ENCODE measurements around the gene FBXL14.

FBXL14 gene

GRCh38 chr12:1575408-1576401 lies 18.7 kb downstream of the FBXL14 start:
- Histone ChIP-seq H3K36me3 (ENCODE audit: control insufficient read depth in 2 of 2, insufficient read depth in 1 of 2, low read length in 2 of 2) (no peaks in the 10 kb centered on the region), H3K4me3 (ENCODE audit: low read depth, low read length) (no peak overlapping the region), H3K27ac (ENCODE audit: extremely low read depth, low read depth, low read length) (peak overlapping the region; percentile 86), H3K9me3 (ENCODE audit: control insufficient read depth, insufficient read depth, low read depth, low read length) (no peaks in the 10 kb centered on the region), H3K4me1 (ENCODE audit: control insufficient read depth, insufficient read depth, low read length) (peaks cover 26% of the 10 kb centered on the region)
- CTCF ChIA-PET, result interaction anchor here (0.6 to 10.7 kb wide), 4 partner anchors 7 to 458 kb away, joined by 3 to 196 read pairs (median 5); no protein-coding TSS in a partner anchor
- POLR2A ChIA-PET, result interaction anchor here (1.6 kb wide), 1 partner anchor 17 kb away, joined by 4 read pairs; no protein-coding TSS in a partner anchor
- TF ChIP-seq ZNF701 (tag by site-specific recombination; IDR thresholded peaks at IDR 0.05), result no peak
- TF ChIP-seq, protein P1, sequence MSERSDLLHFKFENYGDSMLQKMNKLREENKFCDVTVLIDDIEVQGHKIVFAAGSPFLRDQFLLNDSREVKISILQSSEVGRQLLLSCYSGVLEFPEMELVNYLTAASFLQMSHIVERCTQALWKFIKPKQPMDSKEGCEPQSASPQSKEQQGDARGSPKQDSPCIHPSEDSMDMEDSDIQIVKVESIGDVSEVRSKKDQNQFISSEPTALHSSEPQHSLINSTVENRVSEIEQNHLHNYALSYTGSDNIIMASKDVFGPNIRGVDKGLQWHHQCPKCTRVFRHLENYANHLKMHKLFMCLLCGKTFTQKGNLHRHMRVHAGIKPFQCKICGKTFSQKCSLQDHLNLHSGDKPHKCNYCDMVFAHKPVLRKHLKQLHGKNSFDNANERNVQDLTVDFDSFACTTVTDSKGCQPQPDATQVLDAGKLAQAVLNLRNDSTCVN (tag by site-specific recombination; optimal IDR thresholded peaks at IDR 0.05), result no peak
- TF ChIP-seq INSM2 (tag by site-specific recombination; IDR thresholded peaks at IDR 0.05), result no peak
- TF ChIP-seq ZNF221 (tag by site-specific recombination; IDR thresholded peaks at IDR 0.05; ENCODE audit: borderline replicate concordance), result no peak
- TF ChIP-seq ZIC2 (tag by site-specific recombination; IDR thresholded peaks at IDR 0.05), result peak; percentile 98
- TF ChIP-seq, protein P2, sequence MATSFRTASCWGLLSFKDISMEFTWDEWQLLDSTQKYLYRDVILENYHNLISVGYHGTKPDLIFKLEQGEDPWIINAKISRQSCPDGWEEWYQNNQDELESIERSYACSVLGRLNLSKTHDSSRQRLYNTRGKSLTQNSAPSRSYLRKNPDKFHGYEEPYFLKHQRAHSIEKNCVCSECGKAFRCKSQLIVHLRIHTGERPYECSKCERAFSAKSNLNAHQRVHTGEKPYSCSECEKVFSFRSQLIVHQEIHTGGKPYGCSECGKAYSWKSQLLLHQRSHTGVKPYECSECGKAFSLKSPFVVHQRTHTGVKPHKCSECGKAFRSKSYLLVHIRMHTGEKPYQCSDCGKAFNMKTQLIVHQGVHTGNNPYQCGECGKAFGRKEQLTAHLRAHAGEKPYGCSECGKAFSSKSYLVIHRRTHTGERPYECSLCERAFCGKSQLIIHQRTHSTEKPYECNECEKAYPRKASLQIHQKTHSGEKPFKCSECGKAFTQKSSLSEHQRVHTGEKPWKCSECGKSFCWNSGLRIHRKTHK (tag by site-specific recombination; IDR thresholded peaks at IDR 0.05), result no peak
- TF ChIP-seq HOXD13 (CRISPR knock-in tag; IDR thresholded peaks at IDR 0.05; ENCODE audit: borderline replicate concordance), result no peak
- TF ChIP-seq ZNF645 (tag by site-specific recombination; IDR thresholded peaks at IDR 0.05), result no peak
- TF ChIP-seq, protein P3, sequence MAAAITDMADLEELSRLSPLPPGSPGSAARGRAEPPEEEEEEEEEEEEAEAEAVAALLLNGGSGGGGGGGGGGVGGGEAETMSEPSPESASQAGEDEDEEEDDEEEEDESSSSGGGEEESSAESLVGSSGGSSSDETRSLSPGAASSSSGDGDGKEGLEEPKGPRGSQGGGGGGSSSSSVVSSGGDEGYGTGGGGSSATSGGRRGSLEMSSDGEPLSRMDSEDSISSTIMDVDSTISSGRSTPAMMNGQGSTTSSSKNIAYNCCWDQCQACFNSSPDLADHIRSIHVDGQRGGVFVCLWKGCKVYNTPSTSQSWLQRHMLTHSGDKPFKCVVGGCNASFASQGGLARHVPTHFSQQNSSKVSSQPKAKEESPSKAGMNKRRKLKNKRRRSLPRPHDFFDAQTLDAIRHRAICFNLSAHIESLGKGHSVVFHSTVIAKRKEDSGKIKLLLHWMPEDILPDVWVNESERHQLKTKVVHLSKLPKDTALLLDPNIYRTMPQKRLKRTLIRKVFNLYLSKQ (tag by site-specific recombination; IDR thresholded peaks at IDR 0.05; ENCODE audit: borderline replicate concordance), result no peak
- TF ChIP-seq ZNF596 (tag by site-specific recombination; IDR thresholded peaks at IDR 0.05), result 0 out of 2 replicates have a peak, but pooled peaks have one; percentile 4
- TF ChIP-seq ZSCAN23 (tag by site-specific recombination; IDR thresholded peaks at IDR 0.05), result no peak
- TF ChIP-seq PATZ1 (tag by site-specific recombination; IDR thresholded peaks at IDR 0.05), result peak; percentile 62; the same call in 1 of the 2 replicates
- no peak for TF ChIP-seq ZNF747 (tag by site-specific recombination; IDR thresholded peaks at IDR 0.05)
- no peak; the same call in 1 of the 2 replicates for TF ChIP-seq ZEB2 (tag by site-specific recombination; IDR thresholded peaks at IDR 0.05)
- TF ChIP-seq PRDM6 (tag by site-specific recombination; IDR thresholded peaks at IDR 0.05), result peak; percentile 92
- TF ChIP-seq ZNF433 (tag by site-specific recombination; IDR thresholded peaks at IDR 0.05; ENCODE audit: low read depth), result no peak
- TF ChIP-seq, protein P4, sequence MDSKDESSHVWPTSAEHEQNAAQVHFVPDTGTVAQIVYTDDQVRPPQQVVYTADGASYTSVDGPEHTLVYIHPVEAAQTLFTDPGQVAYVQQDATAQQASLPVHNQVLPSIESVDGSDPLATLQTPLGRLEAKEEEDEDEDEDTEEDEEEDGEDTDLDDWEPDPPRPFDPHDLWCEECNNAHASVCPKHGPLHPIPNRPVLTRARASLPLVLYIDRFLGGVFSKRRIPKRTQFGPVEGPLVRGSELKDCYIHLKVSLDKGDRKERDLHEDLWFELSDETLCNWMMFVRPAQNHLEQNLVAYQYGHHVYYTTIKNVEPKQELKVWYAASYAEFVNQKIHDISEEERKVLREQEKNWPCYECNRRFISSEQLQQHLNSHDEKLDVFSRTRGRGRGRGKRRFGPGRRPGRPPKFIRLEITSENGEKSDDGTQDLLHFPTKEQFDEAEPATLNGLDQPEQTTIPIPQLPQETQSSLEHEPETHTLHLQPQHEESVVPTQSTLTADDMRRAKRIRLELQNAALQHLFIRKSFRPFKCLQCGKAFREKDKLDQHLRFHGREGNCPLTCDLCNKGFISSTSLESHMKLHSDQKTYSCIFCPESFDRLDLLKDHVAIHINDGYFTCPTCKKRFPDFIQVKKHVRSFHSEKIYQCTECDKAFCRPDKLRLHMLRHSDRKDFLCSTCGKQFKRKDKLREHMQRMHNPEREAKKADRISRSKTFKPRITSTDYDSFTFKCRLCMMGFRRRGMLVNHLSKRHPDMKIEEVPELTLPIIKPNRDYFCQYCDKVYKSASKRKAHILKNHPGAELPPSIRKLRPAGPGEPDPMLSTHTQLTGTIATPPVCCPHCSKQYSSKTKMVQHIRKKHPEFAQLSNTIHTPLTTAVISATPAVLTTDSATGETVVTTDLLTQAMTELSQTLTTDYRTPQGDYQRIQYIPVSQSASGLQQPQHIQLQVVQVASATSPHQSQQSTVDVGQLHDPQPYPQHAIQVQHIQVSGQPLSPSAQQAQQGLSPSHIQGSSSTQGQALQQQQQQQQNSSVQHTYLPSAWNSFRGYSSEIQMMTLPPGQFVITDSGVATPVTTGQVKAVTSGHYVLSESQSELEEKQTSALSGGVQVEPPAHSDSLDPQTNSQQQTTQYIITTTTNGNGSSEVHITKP (tag by site-specific recombination; IDR thresholded peaks at IDR 0.05), result no peak; the same call in 1 of the 2 replicates
- no peak for TF ChIP-seq KLF1 (tag by site-specific recombination; IDR thresholded peaks at IDR 0.05)
- TF ChIP-seq KLF9 (tag by site-specific recombination; IDR thresholded peaks at IDR 0.05; ENCODE audit: low read depth), result no peak
- 0 out of 2 replicates have a peak, but pooled peaks have one; percentile 70 for TF ChIP-seq GLI2 (tag by site-specific recombination; IDR thresholded peaks at IDR 0.05; ENCODE audit: borderline replicate concordance, low read depth)
